Limb (tissue), 2 donors: ENCODE data around the gene RPLP1.

Source experiments
- DNase-seq, 2 donors: peaks; one replicate each; pipeline ENCODE4 v3.0.0-alpha.2; 2016; ENCODE audit errors: extremely low spot score in 2 of 2

The RPLP1 gene

DNA sequence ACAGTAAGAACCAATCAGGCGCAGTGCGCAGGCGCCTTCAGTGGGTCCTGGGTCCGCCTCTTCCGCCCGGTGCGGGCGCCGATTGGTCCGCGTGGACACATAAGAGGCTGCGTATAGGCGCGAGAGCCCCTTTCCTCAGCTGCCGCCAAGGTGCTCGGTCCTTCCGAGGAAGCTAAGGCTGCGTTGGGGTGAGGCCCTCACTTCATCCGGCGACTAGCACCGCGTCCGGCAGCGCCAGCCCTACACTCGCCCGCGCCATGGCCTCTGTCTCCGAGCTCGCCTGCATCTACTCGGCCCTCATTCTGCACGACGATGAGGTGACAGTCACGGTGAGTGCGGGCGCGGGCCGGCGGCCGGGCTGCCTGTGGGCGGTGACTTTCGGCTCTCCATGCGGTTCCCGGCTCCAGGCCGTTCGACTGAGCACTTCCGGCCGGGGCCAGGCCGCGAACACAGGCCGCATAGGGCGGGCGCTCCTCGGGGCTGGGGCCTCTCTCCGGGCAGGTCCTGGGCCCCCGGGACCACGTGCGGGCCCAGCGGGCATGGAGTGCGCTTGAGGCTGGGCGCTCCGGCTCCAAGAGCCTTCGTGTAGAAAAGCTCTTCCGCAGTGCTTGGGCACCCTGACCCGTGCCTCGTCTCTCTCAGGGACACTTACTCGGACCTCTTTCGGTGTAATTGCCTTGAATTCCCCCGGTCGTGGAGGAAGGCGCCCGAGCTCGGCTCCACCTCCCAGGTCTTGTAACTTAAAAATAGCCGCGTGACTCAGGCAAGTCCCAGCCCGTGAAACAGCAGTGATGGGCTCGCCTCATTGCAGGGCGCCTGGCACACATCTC is at the start of gene RPLP1:
Gene RPLP1 (plus strand): TSS at position 127 of the 830 bp plus-strand sequence. CDS start 131 bp downstream, at position 258.
- DNase-seq: peak; percentile 96

DNA sequence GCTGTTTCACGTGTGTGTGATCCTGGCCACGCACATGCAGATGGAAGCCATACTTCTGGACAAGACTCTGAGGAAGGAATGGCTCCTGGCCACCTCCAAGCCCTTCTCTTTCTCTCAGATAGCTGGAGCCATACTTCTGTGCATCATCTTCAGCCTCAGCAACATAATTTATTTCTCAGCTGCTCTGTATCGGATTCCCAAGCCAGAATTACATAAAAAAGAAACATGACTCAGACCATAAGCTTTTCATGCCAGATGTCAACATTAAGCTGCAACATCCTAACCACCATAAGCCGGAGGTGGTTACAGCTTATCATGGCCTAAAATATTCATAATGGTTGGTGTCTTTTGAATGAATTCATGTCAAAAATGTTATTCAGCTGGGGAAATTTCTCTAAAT is 49.0 kb upstream of the RPLP1 start:
- DNase-seq: peak in 1 of 2 donors; percentile 42

DNA sequence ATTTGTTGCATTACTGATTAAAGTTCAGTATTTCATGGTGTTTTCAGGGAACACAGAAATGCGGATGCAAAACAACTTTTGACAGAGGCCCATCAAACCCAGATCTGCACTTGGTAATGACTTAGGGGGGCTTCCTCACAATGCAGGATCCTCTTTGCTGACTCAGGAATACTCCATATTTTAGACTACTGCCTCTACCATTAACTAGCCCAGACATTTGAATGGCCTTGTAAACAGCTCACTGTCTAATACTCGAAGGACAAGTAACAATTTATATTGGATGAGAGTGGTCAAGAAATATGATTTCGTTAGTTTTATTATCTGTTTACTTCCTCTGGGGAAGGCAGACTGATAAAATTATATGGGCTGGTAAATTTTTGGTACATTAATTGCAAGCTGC is 47.5 kb upstream of the RPLP1 start:
- DNase-seq: no peak

GRCh38 chr15:69407719-69408400 is 44.8 kb upstream of the RPLP1 start:
- DNase-seq: no peak

DNA sequence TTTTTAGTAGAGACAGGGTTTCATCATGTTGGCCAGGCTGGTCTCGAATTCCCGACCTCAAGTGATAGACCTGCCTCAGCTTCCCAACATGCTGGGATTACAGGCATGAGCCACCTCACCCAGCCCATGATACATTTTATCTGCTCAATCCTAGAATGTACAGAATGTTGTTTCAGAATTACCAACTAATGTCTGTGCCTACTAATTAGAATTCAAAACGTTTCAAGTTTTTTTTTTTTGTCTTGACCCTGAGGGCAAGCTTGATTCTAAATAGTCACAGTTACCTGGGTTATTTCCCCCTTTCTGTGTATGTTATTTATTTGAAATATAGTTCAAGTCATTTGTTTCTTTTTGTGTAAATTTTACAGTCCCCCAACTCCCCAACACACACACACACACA is 43.8 kb upstream of the RPLP1 start:
- DNase-seq: no peak

DNA sequence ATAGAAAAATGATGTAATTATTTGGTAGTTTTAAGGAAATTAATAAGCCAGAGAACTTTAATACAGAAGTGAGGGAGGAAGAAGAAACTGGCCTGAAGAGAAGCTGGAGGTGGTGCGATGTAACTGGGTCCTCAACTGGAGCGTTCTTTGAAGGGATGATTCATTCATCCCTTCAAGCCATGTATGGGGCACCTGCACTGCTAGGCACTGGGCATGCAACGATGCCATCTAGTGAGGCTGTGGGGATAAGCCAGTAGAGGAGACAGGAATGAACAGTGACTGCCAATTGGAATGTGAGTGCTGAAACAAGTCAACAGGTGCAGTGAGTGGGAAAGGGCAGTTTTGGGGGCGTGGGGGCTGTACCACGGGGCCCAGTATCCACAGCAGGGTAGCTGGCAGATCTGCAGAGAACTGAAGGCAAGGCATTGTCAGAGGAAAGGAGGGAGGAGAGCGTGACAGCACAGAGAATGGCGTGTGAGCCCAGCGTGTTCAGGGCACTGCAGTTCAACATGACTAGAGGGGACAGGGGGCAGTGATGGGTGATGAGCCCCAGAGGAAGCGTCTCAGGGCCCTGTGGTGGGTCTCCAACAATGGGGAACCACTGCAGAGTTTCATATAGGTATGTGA is 42.3 kb upstream of the RPLP1 start:
- DNase-seq: peak in 1 of 2 donors; percentile 16

- no peak for DNase-seq
Measured at GRCh38 chr15:69412274-69412673, 40.3 kb upstream of the RPLP1 start.

- no peak for DNase-seq
Measured at GRCh38 chr15:69412701-69413100, 39.9 kb upstream of the RPLP1 start.

GRCh38 chr15:69413822-69414700 is 38.6 kb upstream of the RPLP1 start, which contains the start of gene KIF23:
Gene KIF23 (plus strand): TSS chr15:69414349. CDS start chr15:69414466, 117 bp downstream.
- peak; percentile 92 to 94 for DNase-seq

GRCh38 chr15:69414701-69415167 is 37.9 kb upstream of the RPLP1 start:
- DNase-seq: peak; percentile 58 to 68

DNA sequence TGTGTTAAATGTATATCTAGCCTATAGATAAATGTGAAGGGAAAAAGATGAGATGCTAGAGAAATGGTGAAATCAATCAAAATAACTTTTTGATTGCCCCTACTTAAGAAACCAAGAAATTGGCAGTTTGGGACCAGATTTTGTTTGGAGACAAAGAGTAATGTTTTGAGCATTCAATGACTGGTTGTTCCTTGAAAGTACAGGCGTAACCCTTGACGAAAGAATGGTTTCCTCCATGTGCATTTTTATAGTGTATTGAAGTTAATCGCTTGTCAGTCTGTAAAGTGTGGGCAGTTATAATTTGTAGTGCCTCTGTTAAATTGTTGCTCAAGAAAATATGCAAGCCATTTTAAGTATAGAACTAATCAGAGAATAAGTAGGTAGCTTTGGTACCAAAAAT is 37.2 kb upstream of the RPLP1 start:
- no peak for DNase-seq

- no peak for DNase-seq
Measured at GRCh38 chr15:69417581-69417980, 35.0 kb upstream of the RPLP1 start.

DNA sequence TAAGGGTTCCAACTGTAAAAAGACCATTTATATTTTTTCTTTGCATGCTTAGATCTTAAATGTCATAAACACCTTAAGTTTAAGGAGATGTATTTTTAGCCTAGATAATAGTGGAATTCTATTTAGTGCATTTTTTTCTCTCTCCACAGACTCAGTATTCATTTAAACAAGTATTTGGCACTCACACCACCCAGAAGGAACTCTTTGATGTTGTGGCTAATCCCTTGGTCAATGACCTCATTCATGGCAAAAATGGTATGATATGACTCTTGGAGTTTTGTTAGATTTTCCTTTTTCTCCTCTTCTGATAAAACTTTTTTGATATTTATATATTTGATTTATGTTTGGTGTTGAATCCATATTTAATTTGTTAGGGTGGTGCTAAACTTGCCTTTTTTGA is 31.1 kb upstream of the RPLP1 start:
- DNase-seq: no peak

GRCh38 chr15:69422336-69422895 is 30.2 kb upstream of the RPLP1 start:
- no peak for DNase-seq

- DNase-seq: no peak
Measured at GRCh38 chr15:69424001-69424400, 28.6 kb upstream of the RPLP1 start.

DNA sequence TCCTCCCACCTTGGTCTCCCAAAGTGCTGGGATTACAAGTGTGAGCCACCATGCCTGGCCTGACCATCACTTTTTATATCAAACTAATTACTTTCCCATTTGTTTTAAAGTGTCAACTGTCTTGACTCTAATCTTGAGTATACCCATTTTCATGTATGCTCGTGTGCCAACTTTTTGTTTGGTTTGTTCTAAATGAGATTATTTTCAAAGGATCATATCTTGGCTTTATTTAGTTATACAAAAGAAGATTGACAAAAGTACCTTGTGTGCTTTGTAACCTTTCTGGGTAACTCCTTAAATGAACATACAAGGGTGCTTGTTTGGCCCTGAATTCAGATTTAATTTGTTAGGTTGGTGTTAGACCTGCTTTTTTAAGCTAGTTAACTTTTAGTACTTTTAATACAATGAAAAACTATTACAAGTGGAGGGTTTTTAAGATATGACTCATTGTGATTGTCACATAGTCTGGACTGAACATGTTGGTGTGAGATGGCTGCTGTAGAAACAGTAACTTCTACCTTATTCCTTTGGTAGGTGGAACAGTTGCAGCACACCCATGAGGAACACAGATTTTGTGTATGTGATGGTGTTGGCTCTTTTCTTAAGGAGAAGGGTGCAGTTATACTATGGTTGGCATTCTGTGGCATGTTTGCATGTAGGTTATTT is 27.7 kb upstream of the RPLP1 start:
- DNase-seq: no peak

GRCh38 chr15:69433831-69434230 is 18.8 kb upstream of the RPLP1 start:
- no peak for DNase-seq

DNA sequence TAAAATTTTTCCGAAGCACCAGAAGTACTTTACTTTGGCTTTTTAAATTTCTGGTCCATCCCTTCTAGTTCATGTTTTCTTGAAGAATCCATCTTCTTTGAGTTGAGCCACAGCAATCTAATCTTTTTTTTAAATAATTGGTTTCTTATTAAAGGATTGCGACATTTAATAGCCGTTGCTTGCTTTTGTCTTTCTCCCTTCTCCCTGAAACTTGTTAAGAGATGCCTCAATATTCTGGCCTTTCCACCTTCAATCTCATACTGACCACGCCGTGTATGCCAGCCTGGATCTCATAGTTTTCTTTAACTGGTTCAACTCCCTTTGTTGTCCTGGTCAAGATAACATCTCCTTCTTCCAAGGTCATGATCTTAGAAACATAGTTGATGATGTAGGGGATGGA is 18.4 kb upstream of the RPLP1 start:
- DNase-seq: no peak

GRCh38 chr15:69434679-69435078 is 17.9 kb upstream of the RPLP1 start:
- no peak for DNase-seq

DNA sequence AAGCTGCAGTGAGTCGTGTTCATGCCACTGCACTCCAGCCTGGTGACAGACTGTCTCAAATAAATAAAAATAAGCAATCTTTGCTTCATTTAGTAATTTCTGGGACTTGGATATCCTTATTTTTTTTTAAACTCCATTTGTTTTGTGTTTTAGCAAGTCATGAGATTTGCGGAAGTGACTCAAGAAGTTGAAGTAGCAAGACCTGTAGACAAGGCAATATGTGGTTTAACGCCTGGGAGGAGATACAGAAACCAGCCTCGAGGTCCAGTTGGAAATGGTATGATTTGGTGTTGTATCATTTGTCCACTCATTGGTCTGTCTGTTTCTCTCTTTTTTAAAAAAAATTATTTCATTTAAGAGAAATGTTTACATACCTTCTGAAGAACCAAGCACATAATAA is 16.6 kb upstream of the RPLP1 start:
- DNase-seq: no peak
